Skeletal muscle satellite cell (primary cell): ENCODE results near the gene SDK2.

Source experiments
- H3K27me3 ChIP-seq: 2 replicates; pipeline ENCODE4 v1.7.0; 2013; ENCODE audit warnings: low read length; ENCODE audit not compliant: control insufficient read depth, insufficient read depth
- H3K36me3 ChIP-seq: 2 replicates; pipeline ENCODE4 v1.7.0; 2013; ENCODE audit warnings: mild to moderate bottlenecking, control low read depth, low read length; ENCODE audit not compliant: insufficient read depth
- H3K4me1 ChIP-seq: 2 replicates; pipeline ENCODE4 v1.7.0; 2013; ENCODE audit warnings: low read length; ENCODE audit not compliant: control insufficient read depth, insufficient read depth
- H3K4me2 ChIP-seq: 2 replicates; pipeline ENCODE4 v1.7.0; 2013; ENCODE audit warnings: mild to moderate bottlenecking, low read length
- H3K4me3 ChIP-seq: 2 replicates; pipeline ENCODE4 v1.7.0; 2013; ENCODE audit warnings: low read length
- H3K9ac ChIP-seq: 2 replicates; pipeline ENCODE4 v1.7.0; 2013; ENCODE audit warnings: mild to moderate bottlenecking, low read depth, low read length, moderate library complexity
- H3K9me3 ChIP-seq: replicated peaks from 2 replicates; pipeline ENCODE4 v1.7.0; 2013; ENCODE audit warnings: mild to moderate bottlenecking, control low read depth, low read length

The SDK2 gene

DNA sequence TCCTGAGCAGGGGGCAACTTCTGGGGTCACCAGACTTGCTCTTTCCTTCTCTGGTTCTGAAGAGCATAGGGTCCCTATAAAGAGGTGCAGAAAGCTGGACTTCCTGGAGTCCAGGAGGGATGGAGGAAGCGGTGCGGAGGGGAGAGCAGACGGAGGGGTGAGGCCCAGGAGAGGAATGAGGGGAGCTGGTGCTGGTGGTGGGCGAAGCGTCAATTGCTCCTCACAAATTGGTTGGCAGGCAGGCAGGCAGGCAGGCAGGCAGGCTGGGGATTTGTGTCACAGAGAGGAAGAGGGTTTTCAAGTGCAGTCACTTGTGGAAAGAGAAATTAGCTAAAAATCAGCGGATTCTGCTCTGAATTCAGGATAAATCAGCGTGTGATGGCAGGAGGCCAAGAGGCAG, 198.8 kb downstream of the SDK2 start:
- H3K36me3 ChIP-seq, result no peaks in the 10 kb centered on the region
- H3K4me3 ChIP-seq, result no peak overlapping the region
- H3K9ac ChIP-seq, result no peak overlapping the region
- no peaks in the 10 kb centered on the region for H3K4me1 ChIP-seq
- H3K4me2 ChIP-seq, result no peak overlapping the region
- H3K9me3 ChIP-seq, result no peaks in the 10 kb centered on the region
- no peaks in the 10 kb centered on the region for H3K27me3 ChIP-seq

DNA sequence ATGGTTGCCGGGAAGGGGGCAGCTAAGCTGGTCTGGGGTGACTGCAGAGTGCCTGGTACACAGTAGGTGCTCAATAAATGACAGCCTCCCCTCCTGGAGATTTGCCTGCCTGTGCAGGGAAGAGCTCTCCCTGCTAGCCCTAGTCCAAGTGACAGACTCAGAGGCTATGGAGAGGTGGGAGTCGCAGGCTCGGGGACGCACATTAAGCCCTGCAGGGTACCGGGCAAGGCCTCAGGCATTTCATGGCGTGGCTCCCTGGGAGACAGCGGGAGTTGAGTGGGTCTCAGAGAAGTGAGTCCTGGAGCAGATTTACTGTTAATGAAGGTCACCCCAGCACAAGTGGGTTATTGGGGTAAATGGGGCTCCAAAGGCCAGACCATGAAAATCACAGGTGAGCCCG, 200.2 kb downstream of the SDK2 start:
- Histone ChIP-seq H3K4me1 (no peaks in the 10 kb centered on the region), H3K4me2 (no peak overlapping the region), H3K9me3 (no peaks in the 10 kb centered on the region), H3K4me3 (no peak overlapping the region), H3K36me3 (no peaks in the 10 kb centered on the region), H3K27me3 (no peaks in the 10 kb centered on the region), H3K9ac (no peak overlapping the region)

DNA sequence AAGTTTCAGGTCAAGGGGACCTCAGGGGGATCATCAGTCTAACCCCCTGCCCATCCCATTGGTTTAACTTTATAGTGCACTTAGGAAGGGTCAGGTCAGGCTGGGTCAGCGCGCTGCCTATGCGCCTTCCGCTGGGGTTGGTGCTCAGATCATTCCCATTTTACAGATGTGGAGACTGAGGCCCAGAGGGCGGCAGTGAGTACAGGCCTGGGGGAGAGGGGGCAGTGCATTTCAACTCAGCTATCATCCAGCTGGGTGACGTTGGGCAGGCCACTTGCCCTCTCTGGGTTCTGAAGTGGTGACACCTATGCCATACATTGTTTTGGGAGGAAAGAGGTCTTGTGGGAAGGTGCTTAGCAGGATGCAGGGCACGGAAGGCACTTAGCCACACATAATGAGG, 204.6 kb downstream of the SDK2 start:
- H3K4me1 ChIP-seq, result no peaks in the 10 kb centered on the region
- H3K9me3 ChIP-seq, result no peaks in the 10 kb centered on the region
- H3K4me2 ChIP-seq, result no peak overlapping the region
- H3K9ac ChIP-seq, result no peak overlapping the region
- no peaks in the 10 kb centered on the region for H3K36me3 ChIP-seq
- no peaks in the 10 kb centered on the region for H3K27me3 ChIP-seq
- no peak overlapping the region for H3K4me3 ChIP-seq

DNA sequence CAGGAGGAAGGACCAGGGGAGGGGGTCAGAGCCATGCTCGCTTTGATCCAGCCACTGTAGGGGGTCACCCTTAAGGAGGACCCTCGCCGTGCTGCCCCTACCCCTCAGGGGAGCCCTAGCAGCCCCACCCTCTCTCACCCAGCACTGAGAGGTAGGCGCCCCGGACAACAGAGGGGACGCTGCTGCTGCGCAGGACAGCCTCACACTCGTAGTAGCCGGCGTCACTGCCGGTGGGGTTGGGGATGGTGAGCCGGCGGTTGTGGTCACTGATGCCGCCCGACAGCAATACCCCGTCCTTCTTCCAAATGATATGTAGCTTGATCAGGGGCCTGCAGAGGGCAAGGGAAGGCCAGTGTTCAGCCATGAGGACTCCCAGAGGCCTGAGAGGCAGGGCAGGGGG, 206.4 kb downstream of the SDK2 start:
- H3K4me3 ChIP-seq, result no peak overlapping the region
- no peaks in the 10 kb centered on the region for H3K9me3 ChIP-seq
- no peaks in the 10 kb centered on the region for H3K4me1 ChIP-seq
- H3K27me3 ChIP-seq, result no peaks in the 10 kb centered on the region
- no peak overlapping the region for H3K4me2 ChIP-seq
- no peaks in the 10 kb centered on the region for H3K36me3 ChIP-seq
- no peak overlapping the region for H3K9ac ChIP-seq

DNA sequence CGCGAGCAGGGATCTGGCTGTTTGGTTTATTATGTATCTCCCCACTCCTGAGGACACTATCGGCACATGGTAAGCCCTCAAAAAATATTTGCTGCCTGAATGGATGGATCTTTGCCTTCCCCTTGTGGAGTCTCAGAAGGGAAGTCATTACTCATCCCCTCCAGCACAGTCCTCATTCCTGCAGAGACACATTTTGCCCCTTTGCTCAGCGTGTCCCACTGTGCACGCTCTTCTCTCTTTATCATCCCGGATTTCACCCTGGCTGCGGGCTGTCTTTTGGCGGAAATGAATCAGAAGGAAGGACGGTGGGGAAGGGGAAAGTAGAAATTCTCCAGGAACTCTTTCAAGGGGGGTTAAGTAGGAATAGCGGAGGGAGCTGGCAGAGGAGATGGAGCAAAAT, 207.3 kb downstream of the SDK2 start:
- H3K36me3 ChIP-seq, result no peaks in the 10 kb centered on the region
- H3K9ac ChIP-seq, result no peak overlapping the region
- H3K4me3 ChIP-seq, result no peak overlapping the region
- H3K9me3 ChIP-seq, result no peaks in the 10 kb centered on the region
- H3K4me1 ChIP-seq, result no peaks in the 10 kb centered on the region
- H3K4me2 ChIP-seq, result no peak overlapping the region
- no peaks in the 10 kb centered on the region for H3K27me3 ChIP-seq

DNA sequence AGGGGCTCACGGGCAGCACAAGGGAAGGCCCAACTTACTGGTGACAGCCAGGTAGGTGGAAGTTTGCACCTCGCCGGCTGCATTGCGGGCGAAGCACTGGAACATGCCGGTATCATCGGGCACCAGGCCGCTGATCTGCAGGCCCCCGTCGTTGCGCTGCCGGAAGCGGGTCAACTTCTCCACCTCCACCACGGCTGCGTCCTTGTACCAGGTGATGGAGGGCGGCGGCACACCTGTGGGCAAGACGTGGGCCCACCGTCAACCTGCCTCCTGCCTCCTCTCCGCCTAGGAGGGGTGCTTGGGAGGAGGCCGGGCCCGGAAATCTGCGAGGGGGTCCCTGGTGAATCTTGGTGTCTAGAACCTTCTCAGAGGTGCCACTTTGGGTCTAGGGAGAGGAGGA, 208.8 kb downstream of the SDK2 start:
- Histone ChIP-seq H3K4me1 (no peaks in the 10 kb centered on the region), H3K27me3 (no peaks in the 10 kb centered on the region), H3K4me2 (no peak overlapping the region), H3K36me3 (no peaks in the 10 kb centered on the region), H3K9ac (no peak overlapping the region), H3K4me3 (no peak overlapping the region), H3K9me3 (no peaks in the 10 kb centered on the region)

DNA sequence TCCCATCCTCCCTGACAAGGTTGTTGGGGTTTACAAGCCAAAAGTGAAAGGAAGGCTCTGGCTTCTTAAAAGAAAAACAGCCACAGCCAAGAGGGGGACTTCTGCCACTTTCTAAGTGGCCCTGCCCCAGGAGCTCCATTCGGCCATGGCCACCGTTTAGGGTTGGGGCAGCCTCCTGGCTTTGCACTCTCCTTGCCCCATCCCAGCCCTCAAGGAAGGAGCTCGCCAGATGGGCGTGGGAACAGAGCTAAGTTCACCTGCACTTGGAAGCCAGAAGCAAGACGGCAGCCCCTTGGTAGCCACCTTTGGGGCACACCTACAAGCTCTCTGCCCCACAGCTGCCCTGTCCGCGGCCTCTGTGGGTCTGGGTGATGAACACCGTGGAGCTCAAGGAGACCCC, 210.1 kb downstream of the SDK2 start:
- Histone ChIP-seq H3K27me3 (no peaks in the 10 kb centered on the region), H3K36me3 (no peaks in the 10 kb centered on the region), H3K4me2 (no peak overlapping the region), H3K9ac (no peak overlapping the region), H3K4me3 (no peak overlapping the region), H3K4me1 (no peaks in the 10 kb centered on the region), H3K9me3 (no peaks in the 10 kb centered on the region)

DNA sequence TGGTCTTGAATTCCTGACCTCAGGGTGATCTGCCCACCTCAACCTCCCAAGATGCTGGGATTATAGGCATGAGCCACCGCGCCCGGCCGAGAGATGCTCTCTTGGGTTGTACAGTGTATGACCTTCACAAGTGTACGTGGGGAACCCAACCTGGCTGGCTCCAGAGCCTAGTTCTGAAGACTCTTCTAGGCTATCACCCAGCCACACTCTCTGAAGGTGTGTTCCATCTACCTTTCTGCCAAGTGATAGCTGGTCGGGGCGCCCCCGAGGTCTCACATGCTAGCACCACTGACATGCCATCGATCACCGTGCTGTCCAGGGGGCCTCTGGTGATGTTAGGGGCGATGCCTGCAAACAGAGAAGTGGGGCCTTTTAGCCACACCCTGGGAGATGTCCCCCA, 210.7 kb downstream of the SDK2 start:
- H3K9ac ChIP-seq, result no peak overlapping the region

DNA sequence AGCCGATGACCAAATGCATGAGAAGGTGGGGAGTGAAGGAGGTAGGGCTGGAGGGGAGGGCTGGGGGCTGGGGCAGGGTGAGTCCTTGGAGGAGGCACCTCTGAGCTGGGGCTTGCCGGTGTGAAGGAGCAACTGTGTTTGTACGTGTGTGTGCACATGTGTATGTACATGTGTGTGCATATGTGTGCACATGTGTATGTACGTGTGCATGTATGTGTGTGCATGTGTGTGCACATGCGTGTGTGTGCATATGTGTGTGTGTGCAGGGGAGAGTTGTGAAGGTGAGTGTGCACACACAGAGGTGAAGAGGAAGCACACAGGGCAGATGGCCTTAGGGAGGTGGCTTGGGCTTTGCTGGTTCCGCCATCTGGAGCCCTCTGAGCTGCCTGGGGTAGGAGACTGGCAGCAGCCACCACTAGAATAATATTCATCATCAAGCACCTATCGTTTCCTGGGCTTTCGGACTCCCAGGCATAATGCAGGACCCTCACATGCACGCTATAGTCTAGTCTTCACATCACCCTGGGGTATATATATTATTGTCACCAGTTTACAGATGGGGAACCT, 211.5 kb downstream of the SDK2 start:
- H3K4me1 ChIP-seq, result no peaks in the 10 kb centered on the region
- no peak overlapping the region for H3K4me2 ChIP-seq
- no peak overlapping the region for H3K4me3 ChIP-seq
- H3K36me3 ChIP-seq, result no peaks in the 10 kb centered on the region
- no peak overlapping the region for H3K9ac ChIP-seq
- H3K9me3 ChIP-seq, result no peaks in the 10 kb centered on the region
- no peaks in the 10 kb centered on the region for H3K27me3 ChIP-seq

More for the DNA sequence above, 210.7 kb downstream of the SDK2 start:
- no peak overlapping the region for H3K4me2 ChIP-seq
- no peaks in the 10 kb centered on the region for H3K27me3 ChIP-seq
- H3K4me1 ChIP-seq, result no peaks in the 10 kb centered on the region
- H3K36me3 ChIP-seq, result no peaks in the 10 kb centered on the region
- H3K4me3 ChIP-seq, result no peak overlapping the region
- no peaks in the 10 kb centered on the region for H3K9me3 ChIP-seq

DNA sequence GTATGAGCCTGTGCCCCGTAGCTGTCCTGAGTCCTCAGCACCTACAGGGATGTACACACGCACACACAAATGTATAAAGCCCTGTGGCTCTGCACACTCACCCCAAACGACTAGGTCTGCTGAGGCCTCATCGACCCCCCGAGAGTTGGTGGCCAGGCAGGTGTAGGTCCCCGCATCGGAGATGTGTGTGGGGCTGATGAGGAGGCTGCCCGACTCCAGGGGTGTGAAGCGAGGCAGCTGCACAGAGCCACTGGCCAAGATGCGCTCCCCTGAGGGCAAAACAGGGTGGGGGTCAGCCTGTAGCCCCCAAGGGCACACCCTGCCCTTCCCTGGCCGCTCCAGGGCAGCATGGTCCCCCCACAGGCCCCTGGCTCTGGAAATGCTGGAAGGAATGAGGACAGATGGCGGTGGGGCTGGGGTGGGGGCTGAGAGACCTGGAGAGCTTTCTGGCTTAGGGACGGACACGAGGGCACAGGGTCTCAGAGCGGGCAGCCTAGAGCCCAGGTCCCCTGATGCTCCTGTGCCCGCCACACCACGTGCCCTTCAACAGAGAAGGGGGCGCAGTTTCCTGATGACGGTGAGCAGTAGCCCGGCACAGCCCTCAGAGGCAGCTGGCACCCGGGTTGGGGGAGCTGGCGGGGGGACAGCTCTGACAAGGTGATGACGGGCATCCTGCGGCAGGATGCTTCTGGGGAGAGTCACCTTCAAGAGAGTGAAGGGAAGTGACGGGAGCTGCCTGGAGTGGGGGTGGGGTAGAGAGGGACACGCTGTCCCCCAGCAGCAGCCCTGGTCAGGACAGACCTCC, 212.6 kb downstream of the SDK2 start:
- Histone ChIP-seq H3K4me2 (no peak overlapping the region), H3K4me3 (no peak overlapping the region), H3K9ac (no peak overlapping the region), H3K27me3 (no peaks in the 10 kb centered on the region), H3K4me1 (no peaks in the 10 kb centered on the region), H3K9me3 (no peaks in the 10 kb centered on the region), H3K36me3 (no peaks in the 10 kb centered on the region)

DNA sequence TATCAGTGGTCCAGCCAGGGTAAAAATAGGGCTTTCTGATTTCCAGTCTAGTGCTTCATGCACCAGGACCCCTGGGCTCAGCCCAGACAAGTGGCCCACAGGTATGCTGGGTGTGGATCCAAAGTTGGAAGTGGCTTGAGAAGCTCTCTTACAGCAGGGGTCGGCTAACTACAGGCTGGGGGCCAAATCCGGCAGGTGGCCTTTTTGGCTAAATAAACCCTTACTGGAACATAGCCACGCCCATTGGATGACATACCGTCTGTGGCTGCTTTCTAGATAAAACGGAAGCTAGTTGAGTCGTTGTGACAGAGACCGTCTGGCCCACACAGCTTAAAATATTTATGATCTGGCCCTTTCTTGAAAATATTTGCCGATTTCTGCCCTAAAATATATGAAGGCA, 213.4 kb downstream of the SDK2 start:
- no peak overlapping the region for H3K9ac ChIP-seq
- no peak overlapping the region for H3K4me3 ChIP-seq
- H3K36me3 ChIP-seq, result no peaks in the 10 kb centered on the region
- no peaks in the 10 kb centered on the region for H3K27me3 ChIP-seq
- H3K4me1 ChIP-seq, result no peaks in the 10 kb centered on the region
- no peaks in the 10 kb centered on the region for H3K9me3 ChIP-seq
- no peak overlapping the region for H3K4me2 ChIP-seq

DNA sequence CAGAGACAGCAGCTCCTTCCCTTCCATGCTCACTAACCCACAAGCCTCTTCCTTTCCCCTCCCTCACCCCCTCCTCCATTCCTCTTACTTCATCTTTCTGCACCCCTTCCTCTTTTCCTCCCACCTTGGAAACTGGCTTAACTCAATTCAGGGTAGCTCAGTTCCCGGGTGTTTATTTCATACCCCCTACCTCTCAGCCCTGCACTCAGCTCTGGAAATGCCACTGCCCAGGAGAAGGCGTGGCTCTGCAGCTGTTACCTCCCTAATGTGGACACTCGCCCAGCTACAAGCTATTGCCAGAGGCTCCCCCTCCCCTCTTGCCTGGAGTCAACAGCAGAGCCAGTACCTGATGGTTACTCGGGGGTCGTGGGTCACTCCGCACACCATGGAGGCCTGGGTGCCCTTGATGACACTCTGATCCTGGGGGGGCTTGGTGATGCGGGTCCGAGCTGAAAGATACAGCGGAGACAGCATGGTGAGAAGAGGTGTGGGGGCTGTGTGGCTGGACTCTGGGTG, 214.0 kb downstream of the SDK2 start:
- Histone ChIP-seq H3K9me3 (no peaks in the 10 kb centered on the region), H3K4me1 (no peaks in the 10 kb centered on the region), H3K4me3 (no peak overlapping the region), H3K4me2 (no peak overlapping the region), H3K9ac (no peak overlapping the region), H3K36me3 (no peaks in the 10 kb centered on the region), H3K27me3 (no peaks in the 10 kb centered on the region)
